Measurements from ENCODE around the gene G6PC1.

- TF ChIP-seq CTCF (IDR thresholded peaks at IDR 0.05; ENCODE audit: insufficient read depth, low read length) (no peak), POLR2AphosphoS5 (IDR thresholded peaks at IDR 0.05; ENCODE audit: low read depth) (no peak), SPI1 (IDR thresholded peaks at IDR 0.05; ENCODE audit: borderline replicate concordance, low read depth) (no peak), GABPA (IDR thresholded peaks at IDR 0.05; ENCODE audit: low read depth) (no peak)
These were observed 13.5 kb downstream of the G6PC1 start for GRCh38 chr17:42913981-42914617.

All from HL-60 (cell line).